DOHH2 (cell line): Measurements from ENCODE around the gene C17orf107.

Source experiments
- H3F3A ChIP-seq: fragments of 200-600 bp; sonication (generic), shearing (Covaris generic); 2 replicates; pipeline ENCODE4 v1.6.0; 2016; ENCODE audit warnings: antibody characterized with exemption, mild to moderate bottlenecking; ENCODE audit not compliant: control insufficient read depth, insufficient read depth
- H3K27ac ChIP-seq: fragments of 200-600 bp; sonication (generic); 2 replicates; pipeline ENCODE4 v1.5.1; 2014; ENCODE audit warnings: low read depth, mild to moderate bottlenecking, low read length, moderate library complexity
- H3K27me3 ChIP-seq: fragments of 200-600 bp; sonication (generic); 2 replicates; pipeline ENCODE4 v1.6.1; 2014; ENCODE audit warnings: mild to moderate bottlenecking, low read length, mixed read lengths; ENCODE audit not compliant: control insufficient read depth
- H3K36me3 ChIP-seq: fragments of 200-600 bp; sonication (generic); 2 replicates; pipeline ENCODE4 v1.6.1; 2014; ENCODE audit warnings: mild to moderate bottlenecking, low read length, moderate library complexity, mixed read lengths; ENCODE audit not compliant: control insufficient read depth
- H3K4me1 ChIP-seq: fragments of 200-600 bp; sonication (generic); 2 replicates; pipeline ENCODE4 v1.6.1; 2014; ENCODE audit warnings: mild to moderate bottlenecking, low read length, mixed read lengths; ENCODE audit not compliant: control insufficient read depth
- H3K4me2 ChIP-seq: fragments of 200-600 bp; sonication (generic); 2 replicates; pipeline ENCODE4 v1.6.0; 2014; ENCODE audit warnings: mild to moderate bottlenecking, low read length, moderate library complexity
- H3K4me3 ChIP-seq: fragments of 200-600 bp; sonication (generic); 2 replicates; pipeline ENCODE4 v1.5.1; 2014; ENCODE audit warnings: mild to moderate bottlenecking, low read length, mixed read lengths
- H3K79me2 ChIP-seq: fragments of 200-600 bp; sonication (generic); 2 replicates; pipeline ENCODE4 v1.6.1; 2014; ENCODE audit warnings: mild to moderate bottlenecking, low read length, mixed read lengths; ENCODE audit not compliant: control insufficient read depth
- H3K9me2 ChIP-seq: fragments of 200-600 bp; sonication (generic); replicated peaks from 2 replicates; pipeline ENCODE4 v1.6.1; 2014; ENCODE audit warnings: mild to moderate bottlenecking, low read length, mixed read lengths; ENCODE audit not compliant: control insufficient read depth
- H3K9me3 ChIP-seq: fragments of 200-600 bp; sonication (generic); 2 replicates; pipeline ENCODE4 v1.6.1; 2014; ENCODE audit warnings: antibody characterized with exemption, low read length, mixed read lengths; ENCODE audit not compliant: control insufficient read depth, insufficient read depth
- H4K20me1 ChIP-seq: fragments of 200-600 bp; sonication (generic); 2 replicates; pipeline ENCODE4 v1.6.0; 2014; ENCODE audit warnings: low read depth, mild to moderate bottlenecking, antibody characterized with exemption, low read length, moderate library complexity; ENCODE audit not compliant: control insufficient read depth, insufficient read depth
- EZH2phosphoT487 ChIP-seq: fragments of 200-600 bp; sonication (generic); IDR thresholded peaks from 2 replicates; pipeline ENCODE4 v1.6.1; 2017; ENCODE audit warnings: borderline replicate concordance, mild to moderate bottlenecking, antibody characterized with exemption, low read length, moderate library complexity, mixed read lengths
- TF ChIP-seq, protein P1 (sequence below): fragments of 200-600 bp; sonication (generic); IDR thresholded peaks from one replicate; pipeline ENCODE4 v1.5.1; 2014; ENCODE audit warnings: antibody characterized with exemption, mild to moderate bottlenecking, low read depth, low read length; ENCODE audit not compliant: poor library complexity, severe bottlenecking

C17orf107 gene

DNA sequence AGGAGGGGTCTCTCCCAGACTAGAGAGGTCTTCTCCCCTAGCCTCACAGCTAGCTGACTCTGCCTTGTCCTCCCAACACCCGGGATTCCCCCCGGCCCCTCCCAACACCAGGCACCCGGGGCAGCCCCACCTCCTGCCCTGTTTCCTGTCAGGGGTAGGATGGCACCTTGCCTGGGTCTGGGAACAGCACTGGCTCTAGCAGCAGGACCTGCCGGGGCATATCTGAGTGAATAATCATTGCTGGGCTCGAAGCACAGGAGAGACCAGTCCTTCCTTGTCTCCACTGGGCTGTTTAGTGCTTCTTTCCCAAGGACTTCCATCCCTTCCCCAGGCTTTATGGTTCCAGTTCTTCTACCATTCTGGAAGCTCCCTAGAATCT, 40.5 kb upstream of the C17orf107 start:
- Histone ChIP-seq H3K4me3 (no peak overlapping the region), H3K4me1 (no peaks in the 10 kb centered on the region), H3K9me3 (no peaks in the 10 kb centered on the region), H3K27ac (no peak overlapping the region), H3K9me2 (no peaks in the 10 kb centered on the region), H3K79me2 (no peaks in the 10 kb centered on the region), H3F3A (no peaks in the 10 kb centered on the region), H4K20me1 (no peaks in the 10 kb centered on the region), H3K4me2 (no peak overlapping the region), H3K27me3 (no peaks in the 10 kb centered on the region), H3K36me3 (no peaks in the 10 kb centered on the region; the same call in 1 of the 2 replicates)
- no peak for TF ChIP-seq EZH2phosphoT487
- TF ChIP-seq, protein P1, sequence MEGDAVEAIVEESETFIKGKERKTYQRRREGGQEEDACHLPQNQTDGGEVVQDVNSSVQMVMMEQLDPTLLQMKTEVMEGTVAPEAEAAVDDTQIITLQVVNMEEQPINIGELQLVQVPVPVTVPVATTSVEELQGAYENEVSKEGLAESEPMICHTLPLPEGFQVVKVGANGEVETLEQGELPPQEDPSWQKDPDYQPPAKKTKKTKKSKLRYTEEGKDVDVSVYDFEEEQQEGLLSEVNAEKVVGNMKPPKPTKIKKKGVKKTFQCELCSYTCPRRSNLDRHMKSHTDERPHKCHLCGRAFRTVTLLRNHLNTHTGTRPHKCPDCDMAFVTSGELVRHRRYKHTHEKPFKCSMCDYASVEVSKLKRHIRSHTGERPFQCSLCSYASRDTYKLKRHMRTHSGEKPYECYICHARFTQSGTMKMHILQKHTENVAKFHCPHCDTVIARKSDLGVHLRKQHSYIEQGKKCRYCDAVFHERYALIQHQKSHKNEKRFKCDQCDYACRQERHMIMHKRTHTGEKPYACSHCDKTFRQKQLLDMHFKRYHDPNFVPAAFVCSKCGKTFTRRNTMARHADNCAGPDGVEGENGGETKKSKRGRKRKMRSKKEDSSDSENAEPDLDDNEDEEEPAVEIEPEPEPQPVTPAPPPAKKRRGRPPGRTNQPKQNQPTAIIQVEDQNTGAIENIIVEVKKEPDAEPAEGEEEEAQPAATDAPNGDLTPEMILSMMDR = no peak

DNA sequence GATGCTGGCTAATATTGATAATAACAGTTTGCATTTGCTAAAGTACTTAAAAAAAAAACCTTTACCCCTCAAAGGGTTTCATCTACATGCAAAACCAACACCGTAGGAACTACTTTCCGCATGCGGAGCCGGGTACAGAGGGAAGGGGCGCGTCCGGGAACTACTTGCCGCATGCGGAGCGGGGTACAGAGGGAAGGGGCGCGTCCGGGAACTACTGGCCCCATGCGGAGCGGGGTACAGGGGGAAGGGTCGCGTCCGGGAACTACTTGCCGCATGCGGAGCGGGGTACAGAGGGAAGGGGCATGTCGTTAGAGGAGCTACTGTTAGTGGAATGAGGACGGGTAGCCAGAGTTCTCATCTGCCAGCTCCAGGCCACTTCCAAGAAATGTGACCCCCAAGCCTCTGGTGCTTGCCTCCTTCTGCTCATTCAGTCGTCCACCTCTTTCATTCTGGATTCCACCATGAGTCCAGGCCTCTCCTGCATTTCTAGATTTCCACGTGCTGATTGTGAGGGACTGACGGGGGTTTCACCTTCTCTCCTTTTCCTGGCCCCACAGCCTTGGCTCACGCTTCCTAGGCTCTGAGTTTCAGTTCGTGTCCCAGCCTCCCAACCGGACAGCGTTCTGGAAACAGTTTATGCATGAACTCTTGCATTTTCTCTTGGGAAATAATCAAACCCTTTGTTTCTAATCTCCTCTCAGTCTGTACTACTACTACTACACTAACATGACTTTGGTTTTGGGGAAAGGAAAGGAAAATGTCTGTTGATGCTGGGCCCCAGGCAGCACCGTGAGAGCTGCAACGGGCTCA, 39.3 kb upstream of the C17orf107 start:
- H4K20me1 ChIP-seq = no peaks in the 10 kb centered on the region
- no peak overlapping the region for H3K4me3 ChIP-seq
- H3K36me3 ChIP-seq = no peaks in the 10 kb centered on the region; the same call in 1 of the 2 replicates
- no peak overlapping the region for H3K27ac ChIP-seq
- no peaks in the 10 kb centered on the region for H3K9me3 ChIP-seq
- no peaks in the 10 kb centered on the region for H3F3A ChIP-seq
- no peak overlapping the region for H3K4me2 ChIP-seq
- H3K4me1 ChIP-seq = no peaks in the 10 kb centered on the region
- H3K9me2 ChIP-seq = no peaks in the 10 kb centered on the region
- TF ChIP-seq, protein P1 = no peak
- TF ChIP-seq EZH2phosphoT487 = no peak
- no peaks in the 10 kb centered on the region for H3K79me2 ChIP-seq
- H3K27me3 ChIP-seq = no peaks in the 10 kb centered on the region

DNA sequence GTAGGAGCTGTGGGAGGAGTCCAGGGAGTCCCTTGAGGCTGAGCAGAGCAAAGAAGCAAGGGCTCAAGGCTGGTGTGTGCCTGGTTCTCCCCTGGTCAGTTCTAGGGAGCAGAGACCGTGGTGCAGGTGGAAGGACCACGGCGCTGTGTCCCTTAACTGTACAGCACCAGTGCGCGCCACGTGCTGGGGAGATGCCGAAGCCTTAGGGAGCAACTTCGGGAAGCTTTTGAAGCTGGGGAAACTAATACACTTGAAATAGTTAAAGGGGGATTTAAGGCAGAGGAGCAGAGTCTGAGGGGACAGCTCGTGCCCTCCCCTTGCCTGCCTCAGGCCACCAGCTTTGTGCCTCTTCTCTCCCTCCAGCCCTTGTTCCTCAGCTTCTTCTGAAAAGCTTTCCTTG, 38.7 kb upstream of the C17orf107 start:
- no peaks in the 10 kb centered on the region for H3F3A ChIP-seq
- no peaks in the 10 kb centered on the region for H3K9me2 ChIP-seq
- H3K4me3 ChIP-seq = no peak overlapping the region
- H3K79me2 ChIP-seq = no peaks in the 10 kb centered on the region
- H3K4me1 ChIP-seq = no peaks in the 10 kb centered on the region
- no peak overlapping the region for H3K27ac ChIP-seq
- no peaks in the 10 kb centered on the region; the same call in 1 of the 2 replicates for H3K36me3 ChIP-seq
- no peaks in the 10 kb centered on the region for H4K20me1 ChIP-seq
- H3K27me3 ChIP-seq = no peaks in the 10 kb centered on the region
- TF ChIP-seq, protein P1 = no peak
- no peak for TF ChIP-seq EZH2phosphoT487
- H3K9me3 ChIP-seq = no peaks in the 10 kb centered on the region
- no peak overlapping the region for H3K4me2 ChIP-seq
